OCI-LY1 (cell line): ENCODE measurements around the gene TEAD1.

Experiments used
- H2AFZ ChIP-seq: fragments of 200-600 bp; sonication (generic), shearing (Covaris generic); 2 replicates; pipeline ENCODE4 v1.6.0; 2014; ENCODE audit warnings: antibody characterized with exemption, mild to moderate bottlenecking, low read length
- H3F3A ChIP-seq: fragments of 200-600 bp; sonication (generic), shearing (Covaris generic); 2 replicates; pipeline ENCODE4 v1.6.0; 2014; ENCODE audit warnings: mild to moderate bottlenecking, antibody characterized with exemption, low read length, moderate library complexity; ENCODE audit not compliant: insufficient read depth
- H3K27ac ChIP-seq: fragments of 200-600 bp; sonication (generic); 2 replicates; pipeline ENCODE4 v1.5.1; 2014; ENCODE audit warnings: low read length, mixed run types, mild to moderate bottlenecking, low read depth; ENCODE audit not compliant: poor library complexity, severe bottlenecking
- H3K27me3 ChIP-seq: fragments of 200-600 bp; sonication (generic); 2 replicates; pipeline ENCODE4 v1.6.0; 2014; ENCODE audit warnings: antibody characterized with exemption, mild to moderate bottlenecking, low read length, moderate library complexity; ENCODE audit not compliant: insufficient read depth
- H3K36me3 ChIP-seq: fragments of 200-600 bp; sonication (generic); 2 replicates; pipeline ENCODE4 v1.6.1; 2014; ENCODE audit warnings: mild to moderate bottlenecking, antibody characterized with exemption, low read length, moderate library complexity, mixed read lengths; ENCODE audit not compliant: insufficient read depth
- H3K4me1 ChIP-seq: fragments of 200-600 bp; sonication (generic); 2 replicates; pipeline ENCODE4 v1.5.1; 2014; ENCODE audit warnings: mild to moderate bottlenecking, low read length, moderate library complexity; ENCODE audit not compliant: insufficient read depth, severe bottlenecking
- H3K4me2 ChIP-seq: fragments of 200-600 bp; sonication (generic), shearing (Covaris generic); 2 replicates; pipeline ENCODE4 v1.6.1; 2014; ENCODE audit warnings: low read length
- H3K4me3 ChIP-seq: fragments of 200-600 bp; sonication (generic); 2 replicates; pipeline ENCODE4 v1.5.1; 2014; ENCODE audit warnings: low read length, low read depth, mild to moderate bottlenecking, mixed read lengths; ENCODE audit not compliant: poor library complexity, severe bottlenecking
- H3K79me2 ChIP-seq: fragments of 200-600 bp; shearing (Covaris generic); 2 replicates; pipeline ENCODE4 v1.6.1; 2016; ENCODE audit warnings: mixed run types, low read length, mixed read lengths; ENCODE audit not compliant: insufficient read depth
- H3K9ac ChIP-seq: fragments of 200-600 bp; sonication (generic), shearing (Covaris generic); 2 replicates; pipeline ENCODE4 v1.6.1; 2014; ENCODE audit warnings: mild to moderate bottlenecking, low read length, mixed read lengths
- H3K9me2 ChIP-seq: fragments of 200-600 bp; sonication (generic), shearing (Covaris generic); 2 replicates; pipeline ENCODE4 v1.6.1; 2014; ENCODE audit warnings: low read depth, mild to moderate bottlenecking, low read length, mixed read lengths
- H3K9me3 ChIP-seq: fragments of 200-600 bp; shearing (Covaris generic); 2 replicates; pipeline ENCODE4 v1.6.1; 2014; ENCODE audit warnings: low read length, mixed read lengths
- H4K20me1 ChIP-seq: fragments of 200-600 bp; sonication (generic), shearing (Covaris generic); 2 replicates; pipeline ENCODE4 v1.6.0; 2016; ENCODE audit warnings: mild to moderate bottlenecking, low read length; ENCODE audit not compliant: insufficient read depth
- CTCF ChIP-seq: fragments of 200-600 bp; sonication (generic), shearing (Covaris generic); IDR thresholded peaks from 2 replicates; pipeline ENCODE4 v1.5.1; 2017; ENCODE audit warnings: mild to moderate bottlenecking, antibody characterized with exemption, low read length, moderate library complexity, mixed read lengths
- EZH2 ChIP-seq: fragments of 200-600 bp; sonication (generic), shearing (Covaris generic); IDR thresholded peaks from 2 replicates; pipeline ENCODE4 v1.8.0; 2017; ENCODE audit warnings: borderline replicate concordance, mixed run types, mild to moderate bottlenecking, antibody characterized with exemption, low read length, moderate library complexity, mixed read lengths

Gene TEAD1

GRCh38 chr11:12901272-12901671 lies 227.1 kb downstream of the TEAD1 start:
- TF ChIP-seq CTCF = no peak
- no peak for TF ChIP-seq EZH2
- H3K4me1 ChIP-seq = no peaks in the 10 kb centered on the region
- no peaks in the 10 kb centered on the region for H3F3A ChIP-seq
- H3K27me3 ChIP-seq = no peaks in the 10 kb centered on the region
- no peaks in the 10 kb centered on the region for H3K79me2 ChIP-seq
- H3K4me2 ChIP-seq = no peak overlapping the region
- no peaks in the 10 kb centered on the region for H3K36me3 ChIP-seq
- no peaks in the 10 kb centered on the region for H4K20me1 ChIP-seq
- H3K9me2 ChIP-seq = no peaks in the 10 kb centered on the region
- H3K27ac ChIP-seq = no peak overlapping the region
- no peak overlapping the region for H3K9ac ChIP-seq
- no peaks in the 10 kb centered on the region for H3K9me3 ChIP-seq
- H2AFZ ChIP-seq = no peak overlapping the region
- no peak overlapping the region for H3K4me3 ChIP-seq

- Histone ChIP-seq H2AFZ (no peak overlapping the region), H3K27ac (no peak overlapping the region), H3F3A (no peaks in the 10 kb centered on the region), H3K4me3 (no peak overlapping the region), H4K20me1 (no peaks in the 10 kb centered on the region), H3K9me3 (no peaks in the 10 kb centered on the region), H3K9me2 (no peaks in the 10 kb centered on the region), H3K9ac (no peak overlapping the region), H3K79me2 (no peaks in the 10 kb centered on the region), H3K27me3 (no peaks in the 10 kb centered on the region), H3K4me1 (no peaks in the 10 kb centered on the region), H3K36me3 (no peaks in the 10 kb centered on the region), H3K4me2 (no peak overlapping the region)
- TF ChIP-seq CTCF (no peak), EZH2 (no peak)
Measured at GRCh38 chr11:12901874-12902481, 227.8 kb downstream of the TEAD1 start.

- Histone ChIP-seq H3K4me1 (no peaks in the 10 kb centered on the region), H3F3A (no peaks in the 10 kb centered on the region), H3K9ac (no peak overlapping the region), H3K4me3 (no peak overlapping the region), H3K4me2 (no peak overlapping the region), H3K27ac (no peak overlapping the region), H3K27me3 (no peaks in the 10 kb centered on the region), H2AFZ (no peak overlapping the region), H4K20me1 (no peaks in the 10 kb centered on the region), H3K9me2 (no peaks in the 10 kb centered on the region), H3K9me3 (no peaks in the 10 kb centered on the region), H3K79me2 (no peaks in the 10 kb centered on the region), H3K36me3 (no peaks in the 10 kb centered on the region)
- TF ChIP-seq EZH2 = no peak
- TF ChIP-seq CTCF = no peak
Measured at GRCh38 chr11:12902791-12903486, 228.7 kb downstream of the TEAD1 start.
